ENCODE measurements around the gene FANK1.
"Not testable (repeated sequence)": the region's sequence is repeated elsewhere in the genome, so short reads cannot be mapped to it uniquely, and the experiment has no call there.

Gene FANK1

DNA sequence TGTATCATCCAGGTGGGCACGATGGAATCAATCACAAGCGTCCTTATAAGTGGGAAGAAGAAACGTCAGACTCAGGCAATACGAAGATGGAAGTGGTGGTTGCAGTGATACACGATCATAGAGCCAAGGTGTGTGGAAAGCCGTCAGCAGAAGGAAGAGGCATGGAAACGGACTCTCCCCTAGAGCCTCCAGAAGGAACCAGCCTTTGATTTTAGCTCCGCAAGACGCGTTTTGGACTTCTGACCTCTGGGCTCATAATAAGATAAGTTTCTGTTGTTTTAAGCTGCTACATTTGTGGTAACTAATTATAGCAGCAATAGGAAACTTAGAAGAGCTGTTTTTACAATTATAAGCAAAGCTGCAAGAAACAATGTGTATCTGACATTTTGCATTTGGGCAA is 14.8 kb downstream of the FANK1 start:
- no peaks in the 10 kb centered on the region for H3K36me3 ChIP-seq
- no peak for DNase-seq
- H3K9me3 ChIP-seq = no peaks in the 10 kb centered on the region
- H3K4me3 ChIP-seq (ENCODE audit: low read depth, low read length) = no peak overlapping the region
- H3K4me1 ChIP-seq = no peaks in the 10 kb centered on the region
- H3K27me3 ChIP-seq = no peaks in the 10 kb centered on the region
- TF ChIP-seq, protein P1, sequence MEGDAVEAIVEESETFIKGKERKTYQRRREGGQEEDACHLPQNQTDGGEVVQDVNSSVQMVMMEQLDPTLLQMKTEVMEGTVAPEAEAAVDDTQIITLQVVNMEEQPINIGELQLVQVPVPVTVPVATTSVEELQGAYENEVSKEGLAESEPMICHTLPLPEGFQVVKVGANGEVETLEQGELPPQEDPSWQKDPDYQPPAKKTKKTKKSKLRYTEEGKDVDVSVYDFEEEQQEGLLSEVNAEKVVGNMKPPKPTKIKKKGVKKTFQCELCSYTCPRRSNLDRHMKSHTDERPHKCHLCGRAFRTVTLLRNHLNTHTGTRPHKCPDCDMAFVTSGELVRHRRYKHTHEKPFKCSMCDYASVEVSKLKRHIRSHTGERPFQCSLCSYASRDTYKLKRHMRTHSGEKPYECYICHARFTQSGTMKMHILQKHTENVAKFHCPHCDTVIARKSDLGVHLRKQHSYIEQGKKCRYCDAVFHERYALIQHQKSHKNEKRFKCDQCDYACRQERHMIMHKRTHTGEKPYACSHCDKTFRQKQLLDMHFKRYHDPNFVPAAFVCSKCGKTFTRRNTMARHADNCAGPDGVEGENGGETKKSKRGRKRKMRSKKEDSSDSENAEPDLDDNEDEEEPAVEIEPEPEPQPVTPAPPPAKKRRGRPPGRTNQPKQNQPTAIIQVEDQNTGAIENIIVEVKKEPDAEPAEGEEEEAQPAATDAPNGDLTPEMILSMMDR (IDR thresholded peaks at IDR 0.05; ENCODE audit: low read depth, low read length) = no peak

DNA sequence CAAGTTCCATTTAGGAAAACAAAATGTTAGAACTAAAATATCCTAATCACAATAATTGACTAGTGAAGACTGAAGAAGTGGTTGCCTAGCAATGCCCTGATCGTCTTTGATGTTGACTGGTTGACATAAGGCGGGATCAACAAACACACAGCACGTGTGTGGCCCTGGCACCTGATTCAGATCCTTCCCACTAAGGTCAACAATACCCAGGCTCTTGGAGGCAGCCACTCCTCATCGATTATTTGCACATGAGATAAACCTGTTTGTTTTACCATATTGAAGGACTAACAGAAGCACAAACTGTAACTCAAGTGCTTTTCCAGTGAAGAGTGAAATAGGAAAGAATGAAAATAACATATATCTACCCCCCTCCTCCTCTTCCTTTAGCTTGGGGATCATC is 15.6 kb downstream of the FANK1 start:
- H3K27me3 ChIP-seq = no peaks in the 10 kb centered on the region
- DNase-seq = no peak
- TF ChIP-seq, protein P1 (IDR thresholded peaks at IDR 0.05; ENCODE audit: low read depth, low read length) = no peak
- H3K4me3 ChIP-seq (ENCODE audit: low read depth, low read length) = no peak overlapping the region
- H3K4me1 ChIP-seq = no peaks in the 10 kb centered on the region
- H3K36me3 ChIP-seq = no peaks in the 10 kb centered on the region
- H3K9me3 ChIP-seq = no peaks in the 10 kb centered on the region

DNA sequence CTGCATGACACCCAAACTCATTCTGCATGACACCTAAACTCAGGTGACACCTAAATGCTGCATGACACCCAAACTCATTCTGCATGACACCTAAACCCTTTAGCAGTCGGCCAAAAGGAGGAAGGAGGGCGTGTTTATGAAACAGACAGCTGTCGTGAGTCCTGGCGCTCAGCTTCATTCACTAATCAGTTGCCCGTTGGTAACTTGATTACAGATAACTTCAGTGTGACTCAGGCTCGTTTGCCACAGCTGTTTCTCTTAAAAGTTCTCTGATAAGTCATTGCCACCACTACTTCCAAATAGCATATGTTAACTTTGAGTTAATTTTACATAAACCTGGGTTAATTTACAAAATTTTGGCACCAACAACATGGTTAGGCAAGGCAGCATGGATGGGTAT is 16.9 kb downstream of the FANK1 start:
- H3K4me1 ChIP-seq; DNase-seq; H3K9me3 ChIP-seq; H3K4me3 ChIP-seq (ENCODE audit: low read depth, low read length); H3K36me3 ChIP-seq; H3K27me3 ChIP-seq: not testable (repeated sequence)

DNA sequence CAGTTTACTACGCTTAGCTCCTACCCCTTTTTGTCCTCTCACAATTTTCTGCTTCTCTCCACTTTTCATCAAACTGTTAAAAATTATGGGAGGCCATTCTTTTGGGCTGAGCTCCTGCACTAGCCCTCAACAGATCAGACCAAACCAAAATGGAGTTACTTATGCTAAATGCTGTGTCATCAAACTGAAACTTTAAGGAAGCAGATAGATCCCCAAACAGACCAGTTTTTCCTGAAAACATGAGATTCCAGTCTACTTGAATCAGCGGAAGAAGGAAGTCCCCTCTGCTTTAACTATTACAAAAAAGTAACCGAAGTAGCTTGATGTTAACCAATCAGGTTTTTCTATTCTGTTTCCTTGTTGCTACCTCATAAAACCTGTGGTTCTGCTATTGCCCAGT is 20.6 kb downstream of the FANK1 start:
- TF ChIP-seq, protein P1 (IDR thresholded peaks at IDR 0.05; ENCODE audit: low read depth, low read length) = no peak
- no peak for DNase-seq
- H3K36me3 ChIP-seq = no peaks in the 10 kb centered on the region
- H3K27me3 ChIP-seq = no peaks in the 10 kb centered on the region
- no peaks in the 10 kb centered on the region for H3K4me1 ChIP-seq
- H3K9me3 ChIP-seq = no peaks in the 10 kb centered on the region
- no peak overlapping the region for H3K4me3 ChIP-seq (ENCODE audit: low read depth, low read length)

DNA sequence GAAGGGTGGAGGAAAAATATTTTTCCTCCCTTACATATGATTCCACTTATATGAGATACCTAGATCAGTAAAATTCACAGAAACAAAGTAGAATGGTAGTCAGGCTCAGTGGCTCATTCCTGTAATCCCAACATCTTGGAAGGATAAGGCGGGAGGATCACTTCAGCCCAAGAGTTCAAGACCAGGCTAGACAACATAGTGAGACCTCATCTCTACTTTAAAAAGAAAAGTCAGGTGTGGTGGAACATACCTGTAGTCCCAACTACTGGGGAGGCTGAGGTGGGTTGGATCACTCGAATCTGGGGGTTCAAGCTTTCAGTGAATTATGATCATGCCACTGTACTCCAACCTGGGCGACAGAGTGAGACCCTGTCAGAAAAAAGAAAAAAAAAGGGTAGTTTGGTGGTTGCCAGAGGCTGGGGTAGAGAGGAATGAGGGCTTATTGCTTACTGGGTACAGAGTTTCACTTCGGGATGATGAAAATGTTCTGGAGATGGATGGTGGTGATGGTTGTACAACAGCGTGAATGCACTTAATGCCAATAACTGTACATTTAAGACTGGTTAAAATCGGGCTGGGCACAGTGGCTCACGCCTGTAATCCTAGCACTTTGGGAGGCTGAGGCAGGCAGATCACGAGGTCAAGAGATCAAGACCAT is 21.5 kb downstream of the FANK1 start:
- H3K4me3 ChIP-seq (ENCODE audit: low read depth, low read length); H3K36me3 ChIP-seq; H3K4me1 ChIP-seq; H3K27me3 ChIP-seq; DNase-seq; H3K9me3 ChIP-seq: not testable (repeated sequence)

DNA sequence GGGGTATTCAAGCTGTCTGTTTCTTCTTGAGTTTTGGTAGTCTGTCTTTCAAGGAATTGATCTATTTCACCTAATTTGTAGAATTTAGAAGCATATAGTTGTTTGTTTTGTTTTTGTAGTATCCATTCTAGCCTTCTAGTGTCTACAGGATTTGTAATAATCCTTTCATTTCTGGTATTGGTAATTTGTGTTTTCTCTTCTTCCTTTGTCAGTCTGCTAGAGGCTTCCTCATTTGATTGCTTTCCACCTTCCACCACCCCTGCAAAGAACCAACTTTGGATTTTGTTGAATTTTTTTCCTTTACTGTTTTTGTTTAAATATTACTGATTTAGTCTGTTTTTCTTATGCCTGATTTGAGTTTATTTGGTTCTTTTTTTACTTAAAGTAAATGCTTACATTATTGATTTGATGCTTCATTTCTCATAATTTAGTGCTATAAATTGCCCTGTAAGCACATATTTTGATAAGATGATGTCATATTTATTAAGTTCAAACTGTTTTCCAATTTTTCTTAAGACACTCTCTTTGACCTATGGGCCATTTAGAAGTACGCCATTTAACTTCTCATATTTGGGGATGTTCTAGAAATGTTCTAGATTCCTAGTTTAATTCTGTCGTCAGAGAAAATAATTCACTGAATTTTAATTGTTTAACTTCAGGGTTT is 25.4 kb downstream of the FANK1 start:
- H3K4me3 ChIP-seq (ENCODE audit: low read depth, low read length); H3K4me1 ChIP-seq; H3K27me3 ChIP-seq; H3K9me3 ChIP-seq; DNase-seq; H3K36me3 ChIP-seq: not testable (repeated sequence)

DNA sequence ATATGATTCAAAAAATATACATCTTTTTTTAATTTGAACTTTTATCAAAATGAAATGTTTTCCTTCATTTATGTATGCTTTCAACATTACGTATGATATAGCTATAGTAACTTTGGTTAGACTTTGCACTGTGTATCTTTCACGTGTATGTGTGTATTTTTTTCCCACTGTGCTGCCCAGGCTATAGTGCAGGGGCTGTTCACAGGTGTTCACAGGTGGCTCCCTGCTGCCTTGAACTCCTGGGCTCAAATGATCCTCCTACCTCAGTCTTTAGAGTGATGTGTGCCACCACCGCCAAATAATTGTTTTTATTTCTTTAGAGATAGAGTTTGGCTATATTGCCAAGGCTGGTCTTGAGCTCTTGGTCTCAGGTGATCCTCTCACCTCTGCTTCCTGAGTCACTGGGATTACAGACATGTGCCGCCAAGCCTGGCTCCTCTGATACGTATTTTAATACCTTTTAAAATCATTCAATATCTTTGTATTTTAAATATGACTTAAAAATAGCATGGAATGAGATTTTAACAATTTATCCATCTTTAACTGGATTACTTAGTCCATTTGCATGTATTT is 29.0 kb downstream of the FANK1 start:
- Histone ChIP-seq H3K27me3 (no peaks in the 10 kb centered on the region), H3K36me3 (no peaks in the 10 kb centered on the region), H3K9me3 (no peaks in the 10 kb centered on the region), H3K4me1 (no peaks in the 10 kb centered on the region), H3K4me3 (ENCODE audit: low read depth, low read length) (no peak overlapping the region)
- TF ChIP-seq, protein P1 (IDR thresholded peaks at IDR 0.05; ENCODE audit: low read depth, low read length) = no peak
- DNase-seq = no peak
